GM12892 (cell line): Measurements from ENCODE around the gene CNGB1.

Experiments
- POLR2A ChIP-seq: IDR thresholded peaks from 2 replicates; pipeline ENCODE4 v1.6.1; 2011; ENCODE audit warnings: low read depth, low read length, control low read depth
- TAF1 ChIP-seq: IDR thresholded peaks from 2 replicates; pipeline ENCODE4 v1.6.1; 2011; ENCODE audit warnings: low read depth, mild to moderate bottlenecking, control low read depth, low read length, borderline replicate concordance

DNA sequence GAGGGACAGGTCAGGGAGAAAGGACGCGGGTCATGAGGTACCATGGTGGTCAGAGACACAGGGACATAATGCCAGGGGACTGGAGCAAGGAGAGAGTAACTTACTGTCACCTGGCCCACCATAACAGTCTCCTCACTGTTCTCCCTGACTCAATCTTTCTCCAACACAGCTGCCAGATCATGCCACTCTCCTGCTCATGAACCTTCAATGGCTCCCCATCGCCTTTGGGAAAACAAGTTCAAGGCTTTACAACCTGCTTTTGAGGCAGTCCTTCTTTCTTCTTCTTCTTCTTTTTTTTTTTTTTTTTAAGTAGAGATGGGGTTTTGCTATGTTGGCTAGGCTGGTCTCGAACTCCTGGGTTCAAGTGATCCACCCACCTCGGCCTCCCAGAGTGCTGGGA, 22.9 kb downstream of the CNGB1 start:
- TF ChIP-seq POLR2A (no peak), TAF1 (no peak)
